Bronchial epithelial cell (primary cell): ENCODE data around the gene CCDC192. TPM values are rescaled to one million over a fixed set of nuclear protein-coding genes. Genes with fewer than 3 reads are reported as not detected.

Experiments used
- DNase-seq: peaks from one replicate; pipeline ENCODE4 v3.0.0-alpha.2; 2010; ENCODE audit warnings: low read depth
- FAIRE-seq: peaks from 2 replicates; lab custom pipeline; 2011; peaks lifted over from hg19 to GRCh38; lab: Jason Lieb, UNC
- H3K27me3 ChIP-seq: 2 replicates; pipeline ENCODE4 v1.5.1; 2011; ENCODE audit warnings: low read length; ENCODE audit not compliant: control insufficient read depth, insufficient read depth
- H3K36me3 ChIP-seq: 2 replicates; pipeline ENCODE4 v1.5.1; 2011; ENCODE audit warnings: low read length; ENCODE audit not compliant: control insufficient read depth, insufficient read depth
- H3K4me3 ChIP-seq: 2 replicates; pipeline ENCODE4 v1.5.1; 2011; ENCODE audit warnings: mild to moderate bottlenecking, low read depth, low read length, control low read depth
- total RNA-seq: library from RNA; depleted of rRNA; stranded (reverse); fragments of >200 nt; gene quantifications from 2 replicates; pipeline ENCODE4 v1.2.1, GENCODE V29; 2014
- TF ChIP-seq, protein P1 (sequence below): IDR thresholded peaks from 2 replicates; pipeline ENCODE4 v1.5.1; 2011; ENCODE audit warnings: mild to moderate bottlenecking, moderate library complexity, low read length, control low read depth, inconsistent platforms; ENCODE audit not compliant: insufficient read depth, severe bottlenecking

Gene CCDC192
- total RNA-seq, 1 donor from 2014 or later, result not detected

DNA sequence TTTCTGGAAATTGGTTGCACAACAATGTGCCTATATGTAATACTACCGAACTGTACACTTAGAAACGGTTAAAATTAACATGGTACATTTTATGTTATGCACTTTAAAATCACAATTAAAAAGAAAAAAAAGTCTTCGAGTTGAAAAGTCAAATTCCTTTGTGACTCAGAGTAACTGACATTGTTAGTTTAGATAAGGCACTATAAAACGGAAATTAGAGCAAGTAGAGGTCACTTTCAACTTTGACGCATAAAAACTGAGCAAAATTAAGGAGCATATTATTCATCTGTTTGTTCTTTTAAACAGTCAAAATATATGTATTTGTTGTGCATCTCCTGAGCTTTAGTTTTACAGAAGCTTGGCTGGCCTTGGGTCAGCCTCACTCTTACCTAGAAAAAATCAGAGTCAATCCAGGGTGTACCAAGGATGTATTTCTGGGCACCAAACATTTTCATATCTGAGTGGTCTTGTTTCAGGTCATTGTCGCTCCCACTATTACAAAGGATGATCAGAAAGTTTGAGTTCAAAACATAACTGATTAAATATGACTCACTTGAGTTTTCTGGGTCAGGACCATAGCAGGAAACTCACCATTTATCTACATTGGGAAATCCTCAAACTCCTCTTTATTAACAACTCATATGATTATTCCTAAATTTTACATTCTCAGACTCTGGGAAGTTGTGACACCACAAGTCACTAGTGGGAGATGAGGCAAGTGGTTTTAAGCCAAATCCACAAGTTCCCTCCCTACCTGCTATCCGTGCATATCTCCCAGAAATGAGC is 160.6 kb downstream of the CCDC192 start:
- Histone ChIP-seq H3K27me3 (no peaks in the 10 kb centered on the region), H3K36me3 (no peaks in the 10 kb centered on the region), H3K4me3 (no peak overlapping the region)
- TF ChIP-seq, protein P1, sequence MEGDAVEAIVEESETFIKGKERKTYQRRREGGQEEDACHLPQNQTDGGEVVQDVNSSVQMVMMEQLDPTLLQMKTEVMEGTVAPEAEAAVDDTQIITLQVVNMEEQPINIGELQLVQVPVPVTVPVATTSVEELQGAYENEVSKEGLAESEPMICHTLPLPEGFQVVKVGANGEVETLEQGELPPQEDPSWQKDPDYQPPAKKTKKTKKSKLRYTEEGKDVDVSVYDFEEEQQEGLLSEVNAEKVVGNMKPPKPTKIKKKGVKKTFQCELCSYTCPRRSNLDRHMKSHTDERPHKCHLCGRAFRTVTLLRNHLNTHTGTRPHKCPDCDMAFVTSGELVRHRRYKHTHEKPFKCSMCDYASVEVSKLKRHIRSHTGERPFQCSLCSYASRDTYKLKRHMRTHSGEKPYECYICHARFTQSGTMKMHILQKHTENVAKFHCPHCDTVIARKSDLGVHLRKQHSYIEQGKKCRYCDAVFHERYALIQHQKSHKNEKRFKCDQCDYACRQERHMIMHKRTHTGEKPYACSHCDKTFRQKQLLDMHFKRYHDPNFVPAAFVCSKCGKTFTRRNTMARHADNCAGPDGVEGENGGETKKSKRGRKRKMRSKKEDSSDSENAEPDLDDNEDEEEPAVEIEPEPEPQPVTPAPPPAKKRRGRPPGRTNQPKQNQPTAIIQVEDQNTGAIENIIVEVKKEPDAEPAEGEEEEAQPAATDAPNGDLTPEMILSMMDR, result no peak
- FAIRE-seq (no peak), DNase-seq (peak; percentile 36)

DNA sequence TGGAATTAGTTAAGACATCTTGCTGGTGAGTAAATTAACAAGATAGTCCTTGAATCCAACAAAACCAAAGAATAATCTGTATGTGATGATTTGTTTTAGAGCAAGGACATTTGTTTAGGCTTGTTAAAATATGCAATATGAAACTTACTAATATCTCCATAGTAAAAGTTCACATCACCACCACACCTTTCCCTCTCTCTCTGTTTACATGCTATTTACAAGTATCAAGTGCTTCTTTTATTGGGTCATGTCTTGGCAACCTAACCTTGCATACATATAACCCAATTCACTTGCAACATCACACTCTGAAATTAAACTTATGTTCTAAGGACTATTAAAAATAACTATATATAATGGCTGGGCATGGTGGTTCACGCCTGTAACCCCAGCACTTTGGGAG is 161.3 kb downstream of the CCDC192 start:
- Histone ChIP-seq H3K4me3 (no peak overlapping the region), H3K27me3 (no peaks in the 10 kb centered on the region), H3K36me3 (no peaks in the 10 kb centered on the region)
- FAIRE-seq, result no peak
- peak; percentile 81 for DNase-seq
- TF ChIP-seq, protein P1, result no peak

DNA sequence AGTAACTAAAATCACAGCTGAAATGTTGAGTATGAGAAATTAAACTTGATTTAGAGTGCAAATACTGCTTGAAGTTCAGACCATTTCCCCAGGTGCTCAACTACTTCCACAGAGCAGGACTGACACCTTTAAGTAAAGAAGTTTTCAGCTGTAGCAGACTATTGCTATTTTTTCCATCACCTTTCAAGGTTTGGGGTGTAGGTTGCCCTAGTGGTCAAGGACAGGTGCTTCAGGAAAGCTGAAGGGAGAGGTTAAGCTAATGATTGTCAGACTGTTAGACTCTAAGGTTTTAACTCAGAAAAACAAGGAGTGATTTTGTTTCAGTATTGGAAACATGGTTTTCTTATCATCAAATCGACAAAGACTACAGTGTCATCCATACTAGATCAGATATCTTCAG is 162.1 kb downstream of the CCDC192 start:
- Histone ChIP-seq H3K36me3 (no peaks in the 10 kb centered on the region), H3K27me3 (no peaks in the 10 kb centered on the region), H3K4me3 (no peak overlapping the region)
- TF ChIP-seq, protein P1, result peak; percentile 1
- no peak for FAIRE-seq
- DNase-seq, result no peak

DNA sequence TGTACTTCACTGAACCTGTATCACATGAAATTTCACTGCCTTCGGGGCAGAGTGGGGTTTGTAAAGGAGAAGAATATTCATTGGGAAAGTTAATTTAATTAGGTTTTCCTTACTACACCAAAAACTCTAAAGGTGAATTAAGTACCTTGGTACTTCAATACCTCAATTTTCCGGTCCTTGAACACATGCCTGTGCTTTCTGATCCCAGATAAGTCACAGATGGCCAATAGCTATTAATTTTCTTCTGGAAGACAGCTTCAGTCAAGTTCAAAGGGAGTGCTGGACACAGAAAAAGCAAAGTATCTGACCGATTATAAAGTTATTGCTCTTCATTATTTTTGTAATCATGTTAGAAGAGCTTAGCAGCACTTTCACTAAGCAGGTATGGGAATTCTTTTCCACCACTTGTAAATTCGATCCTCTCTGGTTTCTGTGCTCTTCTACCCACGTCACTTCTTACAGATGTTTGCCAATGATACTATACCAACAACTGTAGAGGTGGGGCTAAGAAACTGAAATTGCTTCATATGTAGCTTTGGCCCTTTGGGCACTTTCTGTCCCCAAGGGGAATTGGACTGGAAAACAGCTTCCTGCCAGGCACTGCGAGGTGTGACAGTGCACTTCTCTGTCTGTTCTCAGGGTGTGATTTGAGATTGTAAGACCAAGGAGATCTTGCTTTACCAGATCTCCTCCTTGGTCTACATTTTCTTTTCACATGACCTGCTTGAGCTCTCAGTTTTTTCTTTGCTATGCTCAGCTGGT is 164.0 kb downstream of the CCDC192 start:
- Histone ChIP-seq H3K4me3 (no peak overlapping the region), H3K36me3 (no peaks in the 10 kb centered on the region), H3K27me3 (no peaks in the 10 kb centered on the region)
- FAIRE-seq (no peak), DNase-seq (no peak)
- TF ChIP-seq, protein P1, result no peak

DNA sequence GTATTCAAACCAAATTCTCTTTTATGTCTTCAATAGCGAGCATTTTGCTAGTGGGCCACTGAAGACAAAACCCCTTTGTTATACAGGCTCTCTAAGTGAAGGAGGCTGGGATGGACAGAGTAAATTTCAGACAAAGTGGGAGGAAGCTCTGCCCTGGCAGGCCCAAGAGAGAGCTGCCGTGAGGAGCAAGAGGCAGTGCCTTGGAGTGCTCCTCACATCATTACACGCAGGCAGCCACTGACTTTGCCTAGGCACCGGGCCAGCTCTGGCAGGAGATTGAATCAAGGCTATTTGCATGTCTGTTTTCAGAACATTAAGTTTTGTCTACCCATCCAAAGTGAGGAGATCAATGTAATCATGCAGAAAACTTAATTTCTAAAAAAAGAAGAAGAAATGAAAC is 167.7 kb downstream of the CCDC192 start:
- Histone ChIP-seq H3K4me3 (no peak overlapping the region), H3K27me3 (no peaks in the 10 kb centered on the region), H3K36me3 (no peaks in the 10 kb centered on the region)
- FAIRE-seq, result no peak
- TF ChIP-seq, protein P1, result no peak
- peak; percentile 32 for DNase-seq
